ENCODE data around the gene TUFT1. TPM values are rescaled to one million over a fixed set of nuclear protein-coding genes. Genes with fewer than 3 reads are reported as not detected.

TUFT1 gene
- total RNA-seq, 1 experiment from 2014 or later, result 34.9 TPM

DNA sequence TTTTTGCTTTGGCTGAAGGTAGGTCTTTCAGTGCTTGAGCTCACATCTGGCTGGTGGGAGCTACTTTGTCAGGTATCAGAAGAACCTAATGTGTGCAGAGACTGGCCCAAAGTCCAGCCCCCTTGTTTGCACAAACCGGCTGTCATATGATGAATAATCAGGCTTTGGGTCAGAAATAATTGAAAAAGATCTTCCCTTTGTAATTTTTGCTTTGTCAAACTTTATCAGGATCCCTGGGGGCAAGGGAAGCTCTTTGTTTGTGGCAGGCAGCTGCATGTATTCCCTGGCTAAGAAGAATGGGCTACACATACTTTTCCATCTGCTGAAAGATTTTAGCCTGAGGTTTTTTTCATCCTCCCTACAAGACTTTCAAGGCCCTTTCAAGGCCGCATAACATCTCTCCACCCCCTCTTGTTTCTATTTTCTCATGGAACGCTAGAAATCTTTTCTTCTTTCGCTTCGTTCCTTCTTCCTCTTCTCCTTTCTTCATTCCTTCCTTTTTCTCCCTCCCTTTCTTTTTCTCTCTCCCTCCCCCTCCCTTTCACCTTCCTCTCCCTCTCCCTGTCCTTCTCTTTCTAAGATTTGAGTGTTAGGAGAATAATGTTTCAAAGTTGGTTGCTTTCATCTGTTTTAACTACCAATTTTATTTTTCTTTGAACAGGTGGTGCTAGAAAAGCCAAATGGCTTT lies 25.5 kb downstream of the TUFT1 start:
- intact Hi-C loops (cut with micrococcal nuclease; ENCODE audit: unreplicated experiment), result no loop called here
- Mint-ChIP-seq H3K4me1 (ENCODE audit: low read depth, unreplicated experiment) (peaks cover 23% of the 10 kb centered on the region), H3K36me3 (ENCODE audit: insufficient read depth, unreplicated experiment) (peaks cover 57% of the 10 kb centered on the region), H3K27ac (ENCODE audit: unreplicated experiment) (no peak overlapping the region), H3K4me3 (ENCODE audit: unreplicated experiment) (no peak overlapping the region), H3K27me3 (ENCODE audit: insufficient read depth, unreplicated experiment) (no peaks in the 10 kb centered on the region), H3K9me3 (ENCODE audit: unreplicated experiment) (no peaks in the 10 kb centered on the region)
- CTCF ChIA-PET, result no interaction called here
- Histone ChIP-seq H3K9me3 (no peaks in the 10 kb centered on the region), H3K36me3 (ENCODE audit: control insufficient read depth, insufficient read depth, low read length) (no peaks in the 10 kb centered on the region; the same call in 1 of the 2 replicates), H3K4me1 (peaks cover 22% of the 10 kb centered on the region), H3K27me3 (replicated peaks; ENCODE audit: control insufficient read depth, insufficient read depth, low read length) (no peaks in the 10 kb centered on the region), H3K4me3 (ENCODE audit: low read depth, low read length) (no peak overlapping the region)
- DNase-seq, result no peak
- no TSS peak for BruUV-seq (replicated peaks)
- POLR2A ChIA-PET, result interaction anchor here (0.6 to 1.2 kb wide), 3 partner anchors 25 to 197 kb away, joined by 3 to 4 read pairs (median 4); no protein-coding TSS in a partner anchor
- TF ChIP-seq, protein P1, sequence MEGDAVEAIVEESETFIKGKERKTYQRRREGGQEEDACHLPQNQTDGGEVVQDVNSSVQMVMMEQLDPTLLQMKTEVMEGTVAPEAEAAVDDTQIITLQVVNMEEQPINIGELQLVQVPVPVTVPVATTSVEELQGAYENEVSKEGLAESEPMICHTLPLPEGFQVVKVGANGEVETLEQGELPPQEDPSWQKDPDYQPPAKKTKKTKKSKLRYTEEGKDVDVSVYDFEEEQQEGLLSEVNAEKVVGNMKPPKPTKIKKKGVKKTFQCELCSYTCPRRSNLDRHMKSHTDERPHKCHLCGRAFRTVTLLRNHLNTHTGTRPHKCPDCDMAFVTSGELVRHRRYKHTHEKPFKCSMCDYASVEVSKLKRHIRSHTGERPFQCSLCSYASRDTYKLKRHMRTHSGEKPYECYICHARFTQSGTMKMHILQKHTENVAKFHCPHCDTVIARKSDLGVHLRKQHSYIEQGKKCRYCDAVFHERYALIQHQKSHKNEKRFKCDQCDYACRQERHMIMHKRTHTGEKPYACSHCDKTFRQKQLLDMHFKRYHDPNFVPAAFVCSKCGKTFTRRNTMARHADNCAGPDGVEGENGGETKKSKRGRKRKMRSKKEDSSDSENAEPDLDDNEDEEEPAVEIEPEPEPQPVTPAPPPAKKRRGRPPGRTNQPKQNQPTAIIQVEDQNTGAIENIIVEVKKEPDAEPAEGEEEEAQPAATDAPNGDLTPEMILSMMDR (IDR thresholded peaks at IDR 0.05; ENCODE audit: insufficient read depth in 1 of 2, low read depth in 1 of 2, low read length in 1 of 2, severe bottlenecking in 1 of 2, unreplicated experiment in 1 of 2), result no peak

DNA sequence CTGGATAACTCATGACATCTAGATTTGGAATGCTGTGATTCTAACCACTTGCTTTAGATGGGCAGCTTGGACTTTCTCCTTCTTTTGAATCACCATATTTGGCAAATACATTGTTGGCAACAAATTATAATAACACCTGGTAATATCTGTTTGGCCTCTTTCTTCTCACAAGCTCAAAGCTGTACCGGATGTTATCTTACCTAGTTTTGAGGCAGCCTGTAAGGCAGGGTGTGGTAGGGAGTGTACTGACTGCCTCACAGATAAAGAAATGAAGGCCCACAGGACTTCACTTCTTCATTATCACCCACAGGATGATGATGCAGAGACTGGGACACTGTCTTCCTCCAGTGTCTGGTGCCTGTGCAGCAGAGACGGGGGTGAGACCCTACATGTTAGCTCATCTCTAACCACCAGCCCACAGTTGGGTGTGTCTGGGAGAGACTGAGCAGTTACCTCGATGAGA lies 28.5 kb downstream of the TUFT1 start:
- no peak for DNase-seq
- H3K9me3 Mint-ChIP-seq (ENCODE audit: unreplicated experiment), result no peaks in the 10 kb centered on the region
- Histone ChIP-seq H3K4me1 (peaks cover 22% of the 10 kb centered on the region), H3K27me3 (replicated peaks; ENCODE audit: control insufficient read depth, insufficient read depth, low read length) (no peaks in the 10 kb centered on the region), H3K9me3 (no peaks in the 10 kb centered on the region), H3K36me3 (ENCODE audit: control insufficient read depth, insufficient read depth, low read length) (no peaks in the 10 kb centered on the region), H3K4me3 (ENCODE audit: low read depth, low read length) (no peak overlapping the region)
- CTCF ChIA-PET, result no interaction called here
- TF ChIP-seq, protein P1 (IDR thresholded peaks at IDR 0.05; ENCODE audit: insufficient read depth in 1 of 2, low read depth in 1 of 2, low read length in 1 of 2, severe bottlenecking in 1 of 2, unreplicated experiment in 1 of 2), result no peak
- POLR2A ChIA-PET, result interaction anchor here (1.9 kb wide), 1 partner anchor 29 kb away, joined by 6 read pairs; the partner anchor contains the start of gene TUFT1
- intact Hi-C loops (cut with micrococcal nuclease; ENCODE audit: unreplicated experiment), result no loop called here
- H3K27me3 Mint-ChIP-seq (ENCODE audit: insufficient read depth, unreplicated experiment), result no peaks in the 10 kb centered on the region
- no peak overlapping the region for H3K27ac Mint-ChIP-seq (ENCODE audit: unreplicated experiment)
- peaks cover 23% of the 10 kb centered on the region for H3K4me1 Mint-ChIP-seq (ENCODE audit: low read depth, unreplicated experiment)
- BruUV-seq (replicated peaks), result no TSS peak
- no peak overlapping the region for H3K4me3 Mint-ChIP-seq (ENCODE audit: unreplicated experiment)
- peaks cover 73% of the 10 kb centered on the region for H3K36me3 Mint-ChIP-seq (ENCODE audit: insufficient read depth, unreplicated experiment)

DNA sequence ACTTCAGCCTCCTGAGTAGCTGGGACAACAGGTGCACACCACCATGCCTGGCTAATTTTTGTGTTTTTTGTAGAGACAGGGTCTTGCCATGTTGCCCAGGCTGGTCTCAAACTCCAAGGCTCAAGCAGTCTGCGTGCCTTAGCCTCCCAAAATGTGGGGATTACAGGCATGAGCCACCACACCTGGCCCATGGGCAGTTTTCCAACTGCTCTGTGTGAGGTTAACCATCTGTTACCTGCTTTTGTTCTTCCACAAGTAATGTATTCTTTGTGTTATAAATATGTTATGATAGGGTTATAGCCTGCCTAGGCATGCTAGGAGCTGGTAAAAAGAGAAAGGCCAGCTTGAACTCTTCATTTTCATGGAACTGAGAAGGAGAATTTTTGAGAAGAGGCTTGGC lies 30.7 kb downstream of the TUFT1 start:
- H3K27me3 ChIP-seq (replicated peaks; ENCODE audit: control insufficient read depth, insufficient read depth, low read length), result no peaks in the 10 kb centered on the region
- no peaks in the 10 kb centered on the region for H3K9me3 ChIP-seq
- peaks cover 4% of the 10 kb centered on the region; the same call in 1 of the 2 replicates for H3K36me3 ChIP-seq (ENCODE audit: control insufficient read depth, insufficient read depth, low read length)
- H3K4me3 Mint-ChIP-seq (ENCODE audit: unreplicated experiment), result no peak overlapping the region
- no peaks in the 10 kb centered on the region for H3K27me3 Mint-ChIP-seq (ENCODE audit: insufficient read depth, unreplicated experiment)
- TF ChIP-seq, protein P1 (IDR thresholded peaks at IDR 0.05; ENCODE audit: insufficient read depth in 1 of 2, low read depth in 1 of 2, low read length in 1 of 2, severe bottlenecking in 1 of 2, unreplicated experiment in 1 of 2), result no peak
- H3K9me3 Mint-ChIP-seq (ENCODE audit: unreplicated experiment), result no peaks in the 10 kb centered on the region
- peaks cover 17% of the 10 kb centered on the region for H3K4me1 ChIP-seq
- BruUV-seq (replicated peaks), result no TSS peak
- H3K4me1 Mint-ChIP-seq (ENCODE audit: low read depth, unreplicated experiment), result peaks cover 16% of the 10 kb centered on the region
- no peak overlapping the region for H3K4me3 ChIP-seq (ENCODE audit: low read depth, low read length)
- intact Hi-C loops (cut with micrococcal nuclease; ENCODE audit: unreplicated experiment), result no loop called here
- H3K36me3 Mint-ChIP-seq (ENCODE audit: insufficient read depth, unreplicated experiment), result peaks cover 79% of the 10 kb centered on the region
- CTCF ChIA-PET, result no interaction called here
- no peak for DNase-seq
- H3K27ac Mint-ChIP-seq (ENCODE audit: unreplicated experiment), result no peak overlapping the region
- POLR2A ChIA-PET, result interaction anchor here (1.9 kb wide), 1 partner anchor 31 kb away, joined by 6 read pairs; the partner anchor contains the start of gene TUFT1

All from Caco-2 (cell line).